HepG2 (cell line): ENCODE measurements around the gene RPS6KA2. TPM values are rescaled to one million over a fixed set of nuclear protein-coding genes. Genes with fewer than 3 reads are reported as not detected.

Experiments used
- ATAC-seq: fragments of 200-7000 bp; cut with Tn5 transposase; 3 replicates; pipeline ENCODE4 v1.9.1; 2020; ENCODE audit warnings: mild to moderate bottlenecking, moderate library complexity
- BruUV-seq: library from RNA; stranded (reverse); fragments of 400-500 nt; replicated peaks from 2 replicates; lab custom pipeline; 2021; lab: Mats Ljungman, UMichigan
- CTCF ChIA-PET: fragments of 300-600 bp; formaldehyde crosslinking; extraction: SDS; loops from one replicate; lab custom pipeline; 2021; ENCODE audit warnings: low total read pairs, inconsistent platforms, low intra/inter-chr PET ratio; lab: Yijun Ruan, JAX
- POLR2A ChIA-PET: fragments of 350-600 bp; sonication (Branson Sonifier 250); formaldehyde crosslinking; loops from one replicate; lab custom pipeline; 2020; ENCODE audit warnings: antibody characterized with exemption, inconsistent platforms; lab: Yijun Ruan, JAX
- DNase-seq: peaks from one replicate; pipeline ENCODE4 v3.0.0-alpha.2; 2015; ENCODE audit warnings: low spot score
- FAIRE-seq: peaks from 3 replicates; lab custom pipeline; 2011; peaks lifted over from hg19 to GRCh38; lab: Jason Lieb, UNC
- H2AFZ ChIP-seq: one replicate; pipeline ENCODE4 v1.6.1; 2011; ENCODE audit warnings: low read length, inconsistent platforms
- H3K27ac ChIP-seq: fragments of 300-600 bp; 3 replicates; pipeline ENCODE4 v1.8.0; 2011; ENCODE audit warnings: mixed run types, mild to moderate bottlenecking, mixed read lengths, low read length, inconsistent platforms; ENCODE audit not compliant: insufficient read depth; ENCODE audit errors: extremely low read length
- H3K27me3 ChIP-seq, 2 experiments: fragments of 200-600 bp in 1 of 2; 2 replicates in 1 of 2; 3 replicates in 1 of 2; pipeline versions ENCODE4 v1.6.0 to v1.8.0; 2011; ENCODE audit warnings: low read length in 2 of 2, mild to moderate bottlenecking in 2 of 2, moderate library complexity in 2 of 2, inconsistent platforms in 1 of 2; ENCODE audit not compliant: insufficient read depth in 2 of 2, control insufficient read depth in 1 of 2
- H3K36me3 ChIP-seq, 2 experiments: fragments of 200-600 bp in 1 of 2; replicated peaks in 1 of 2; 2 replicates in 1 of 2; 3 replicates in 1 of 2; pipeline versions ENCODE4 v1.5.1 to v1.8.0; 2011; ENCODE audit warnings: low read length in 2 of 2, inconsistent platforms in 1 of 2; ENCODE audit not compliant: insufficient read depth in 2 of 2, control insufficient read depth in 1 of 2
- H3K4me1 ChIP-seq: 2 replicates; pipeline ENCODE4 v1.5.1; 2012; ENCODE audit warnings: low read length, inconsistent platforms; ENCODE audit not compliant: insufficient read depth
- H3K4me2 ChIP-seq: 2 replicates; pipeline ENCODE4 v1.6.0; 2011; ENCODE audit warnings: low read depth, low read length, inconsistent platforms
- H3K4me3 ChIP-seq, 3 experiments: fragments of 200-600 bp in 1 of 3; sonication (generic), shearing (Covaris generic) in 1 of 3; replicated peaks in 1 of 3; 2 replicates each; pipeline ENCODE4 v1.5.1; 2011 to 2016; ENCODE audit warnings: low read length in 3 of 3, inconsistent platforms in 2 of 3, low read depth in 2 of 3, mild to moderate bottlenecking in 2 of 3, control low read depth in 1 of 3, mixed read lengths in 1 of 3; ENCODE audit not compliant: insufficient read depth in 1 of 3
- H3K79me2 ChIP-seq: one replicate; pipeline ENCODE4 v1.6.1; 2011; ENCODE audit warnings: low read length, inconsistent platforms; ENCODE audit not compliant: insufficient read depth
- H3K9ac ChIP-seq: 2 replicates; pipeline ENCODE4 v1.6.0; 2011; ENCODE audit warnings: mild to moderate bottlenecking, low read depth, low read length, inconsistent platforms; ENCODE audit not compliant: insufficient read depth
- H3K9me3 ChIP-seq: 2 replicates; pipeline ENCODE4 v1.5.1; 2012; ENCODE audit warnings: mild to moderate bottlenecking, low read length
- H4K20me1 ChIP-seq: 2 replicates; pipeline ENCODE4 v1.6.0; 2011; ENCODE audit warnings: inconsistent platforms, mild to moderate bottlenecking, low read length, moderate library complexity; ENCODE audit not compliant: insufficient read depth
- CREB1 ChIP-seq, 2 experiments: fragments of 450-650 bp in 1 of 2; IDR thresholded peaks; 2 replicates each; pipeline ENCODE4 v1.6.1; 2016 to 2017; ENCODE audit warnings: control low read depth in 1 of 2, mild to moderate bottlenecking in 1 of 2, missing compliant biosample characterization in 1 of 2, missing genetic modification characterization in 1 of 2
- IKZF4 ChIP-seq: sonication (generic); formaldehyde crosslinking; IDR thresholded peaks from 2 replicates; pipeline ENCODE4 v1.5.1; 2020; ENCODE audit warnings: borderline replicate concordance, mild to moderate bottlenecking, low read depth, missing genetic modification reagents; ENCODE audit errors: not compliant biosample characterization
- ONECUT2 ChIP-seq: sonication (generic); formaldehyde crosslinking; IDR thresholded peaks from 2 replicates; pipeline ENCODE4 v1.4.0; 2020; ENCODE audit warnings: missing genetic modification reagents
- PPARG ChIP-seq: conservative IDR thresholded peaks from 2 replicates; pipeline ENCODE4 v1.6.1; 2016; ENCODE audit warnings: missing biosample characterization, missing genetic modification reagents
- SIN3B ChIP-seq: fragments of 150-350 bp; IDR thresholded peaks from 2 replicates; pipeline ENCODE4 v1.6.1; 2014; ENCODE audit warnings: low read length
- SKIL ChIP-seq: sonication (generic); formaldehyde crosslinking; IDR thresholded peaks from 2 replicates; pipeline ENCODE4 v1.8.0; 2022; ENCODE audit warnings: missing genetic modification reagents, mild to moderate bottlenecking, moderate library complexity, borderline replicate concordance
- ZNF607 ChIP-seq: sonication (generic); formaldehyde crosslinking; IDR thresholded peaks from 2 replicates; pipeline ENCODE4 v1.5.1; 2020; ENCODE audit warnings: missing genetic modification reagents, mild to moderate bottlenecking, borderline replicate concordance
- ZSCAN5A ChIP-seq: sonication (generic); formaldehyde crosslinking; IDR thresholded peaks from 2 replicates; pipeline ENCODE4 v1.8.0; 2022; ENCODE audit warnings: mild to moderate bottlenecking, missing genetic modification reagents, borderline replicate concordance
- WGBS: methylation state at CpG from one replicate; pipeline ENCODE4 v1.1.6; 2017; ENCODE audit warnings: low lambda C conversion rate; 5-methylcytosine and 5-hydroxymethylcytosine counted together
- in situ Hi-C: cut with HindIII; loops from 2 replicates; pipeline ENCODE4 v1.10.0; 2017; ENCODE audit warnings: low pct_unique_long_range_greater_than_20kb; ENCODE audit not compliant: extremely low pct_ligation_motif_present
- intact Hi-C: fragments of 100-400 bp; cut with micrococcal nuclease; formaldehyde crosslinking; loops from one replicate; pipeline ENCODE4 v1.10.0; 2022; ENCODE audit not compliant: unreplicated experiment
- polyA plus RNA-seq, 8 experiments: library from polyadenylated mRNA; depleted of rRNA in 3 of 8; stranded (reverse) in 7 of 8; unstranded in 1 of 8; fragments of >200 nt; fragmentation: Illumina TruSeq in 4 of 8; extraction: Trizol in 4 of 8; gene quantifications; 2 replicates each; pipeline versions ENCODE4 v1.2.1 to v1.2.3, GENCODE V29; 2011 to 2016; ENCODE audit warnings: low read depth in 4 of 8, missing spikeins in 1 of 8, mixed read lengths in 1 of 8; ENCODE audit not compliant: insufficient read depth in 1 of 8
- total RNA-seq, 5 experiments: library from RNA; depleted of rRNA; stranded (reverse); fragments of >200 nt; fragmentation: Illumina TruSeq; extraction: Trizol; gene quantifications; 2 replicates each; pipeline ENCODE4 v1.2.3, GENCODE V29; 2016; ENCODE audit warnings: low read depth in 1 of 5

RPS6KA2 gene
- total and polyA plus RNA-seq, 2 of the 13 experiments (the other 11 are each of a cell fraction or from before 2014, with no cell fraction given), result 0.22 to 0.38 TPM

GRCh38 chr6:166572370-166573261 lies 54.4 kb downstream of the RPS6KA2 start:
- H3K4me1 ChIP-seq, result no peaks in the 10 kb centered on the region
- WGBS, result 23% methylated on average over 16 of the region's 18 CpGs
- H3K9me3 ChIP-seq, result no peaks in the 10 kb centered on the region
- CTCF ChIA-PET, result no interaction called here
- no peaks in the 10 kb centered on the region for H4K20me1 ChIP-seq
- H3K27me3 ChIP-seq, result peaks cover 4 to 53% of the 10 kb centered on the region in 2 experiments; a peak in 4 of 5 replicates
- H3K4me2 ChIP-seq, result no peak overlapping the region
- ATAC-seq, result peak; percentile 51
- in situ Hi-C loops, result no loop called here
- H3K36me3 ChIP-seq, result no peaks in the 10 kb centered on the region
- DNase-seq, result no peak
- H3K27ac ChIP-seq, result no peak overlapping the region
- H2AFZ ChIP-seq, result no peak overlapping the region
- TF ChIP-seq ONECUT2 (CRISPR knock-in tag) (no peak), ZSCAN5A (no peak), ZNF607 (CRISPR knock-in tag) (no peak), IKZF4 (CRISPR knock-in tag) (no peak), CREB1 (IDR thresholded peaks at IDR 0.05) (peak; percentile 27; the same call in 1 of the 2 replicates), CREB1 (CRISPR knock-in tag; IDR thresholded peaks at IDR 0.05) (no peak), SKIL (CRISPR knock-in tag) (no peak), SIN3B (no peak), PPARG (CRISPR knock-in tag) (no peak)
- TF ChIP-seq, all 625 proteins: peak for 1
- H3K79me2 ChIP-seq, result no peaks in the 10 kb centered on the region
- no peak for FAIRE-seq
- no peak overlapping the region for H3K9ac ChIP-seq
- POLR2A ChIA-PET, result no interaction called here
- no peak overlapping the region for H3K4me3 ChIP-seq
- intact Hi-C loops, result no loop called here
- no TSS peak for BruUV-seq
